NT2/D1 (cell line): Measurements from ENCODE around the gene GDAP2.

Source experiments
- DNase-seq: peaks from one replicate; pipeline ENCODE4 v3.0.0-alpha.2; 2011; ENCODE audit warnings: low read depth, low spot score
- H3K27me3 ChIP-seq: 2 replicates; pipeline ENCODE4 v1.6.0; 2011; ENCODE audit warnings: mild to moderate bottlenecking; ENCODE audit not compliant: insufficient read length, insufficient read depth
- H3K36me3 ChIP-seq: 2 replicates; pipeline ENCODE4 v1.6.1; 2011; ENCODE audit warnings: mild to moderate bottlenecking, low read length, mixed read lengths; ENCODE audit not compliant: insufficient read depth, insufficient read length
- H3K4me1 ChIP-seq: 2 replicates; pipeline ENCODE4 v1.5.1; 2011; ENCODE audit not compliant: insufficient read depth, insufficient read length
- H3K4me3 ChIP-seq: 2 replicates; pipeline ENCODE4 v1.5.1; 2011; ENCODE audit warnings: low read depth; ENCODE audit not compliant: insufficient read length
- H3K9ac ChIP-seq: 2 replicates; pipeline ENCODE4 v1.6.0; 2011; ENCODE audit warnings: low read depth; ENCODE audit not compliant: insufficient read length
- H3K9me3 ChIP-seq: 2 replicates; pipeline ENCODE4 v1.5.1; 2011; ENCODE audit warnings: mild to moderate bottlenecking, low read length; ENCODE audit not compliant: insufficient read depth
- SUZ12 ChIP-seq: IDR thresholded peaks from 2 replicates; pipeline ENCODE4 v1.6.1; 2011; ENCODE audit not compliant: insufficient read length, insufficient read depth; ENCODE audit errors: extremely low read depth
- YY1 ChIP-seq: IDR thresholded peaks from 2 replicates; pipeline ENCODE4 v1.6.1; 2011; ENCODE audit not compliant: insufficient read length, insufficient read depth
- ZNF274 ChIP-seq: IDR thresholded peaks from 2 replicates; pipeline ENCODE4 v1.6.1; 2011; ENCODE audit warnings: mild to moderate bottlenecking, low read depth, low read length

Gene GDAP2

DNA sequence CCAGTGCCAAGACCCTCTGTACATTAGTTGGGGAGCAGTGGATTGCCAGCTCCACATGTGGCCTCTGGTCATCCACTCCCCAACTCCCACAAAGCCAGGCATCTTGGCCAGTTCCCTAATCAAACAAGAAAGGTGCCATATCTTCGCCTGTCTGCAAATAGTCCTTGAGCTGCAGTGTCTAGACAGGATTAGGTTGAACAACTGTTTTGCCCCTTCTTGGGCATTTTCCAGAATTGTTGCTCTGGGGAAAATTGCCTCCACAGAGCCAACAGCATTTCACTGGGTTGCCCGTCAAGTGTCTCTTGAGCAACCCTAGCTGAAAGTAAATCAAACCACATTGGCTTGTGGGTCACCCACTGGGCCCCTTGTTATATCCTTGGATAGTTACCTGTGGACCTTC is 109.3 kb downstream of the GDAP2 start:
- Histone ChIP-seq H3K4me3 (no peak overlapping the region), H3K9me3 (peaks cover 12% of the 10 kb centered on the region; the same call in 1 of the 2 replicates), H3K9ac (no peak overlapping the region), H3K4me1 (no peaks in the 10 kb centered on the region), H3K27me3 (no peaks in the 10 kb centered on the region), H3K36me3 (no peaks in the 10 kb centered on the region)
- TF ChIP-seq ZNF274 (no peak), SUZ12 (no peak), YY1 (no peak)
- DNase-seq: no peak

DNA sequence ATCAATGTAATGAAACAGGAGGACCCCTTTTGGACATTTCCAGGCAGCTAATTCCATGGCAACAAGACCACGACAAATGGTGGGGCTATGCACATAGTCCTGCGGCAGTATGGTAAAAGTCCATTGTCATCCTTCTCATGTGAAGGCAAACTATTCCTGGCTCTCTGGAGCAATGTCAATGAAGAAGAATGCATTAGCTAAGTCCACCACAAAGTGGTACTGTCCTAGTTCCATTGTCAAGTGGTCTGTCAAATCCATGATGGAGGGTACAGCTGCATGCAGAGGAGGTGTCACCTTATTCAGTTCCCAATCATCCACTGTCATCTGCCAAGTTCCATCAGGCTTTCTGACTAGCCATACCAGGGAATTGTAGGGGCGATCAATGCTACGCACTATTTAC is 110.1 kb downstream of the GDAP2 start:
- H3K9ac ChIP-seq: no peak overlapping the region
- H3K4me3 ChIP-seq: no peak overlapping the region
- no peak for DNase-seq
- H3K4me1 ChIP-seq: no peaks in the 10 kb centered on the region
- no peak for TF ChIP-seq YY1
- TF ChIP-seq SUZ12: no peak
- TF ChIP-seq ZNF274: no peak
- H3K27me3 ChIP-seq: no peaks in the 10 kb centered on the region
- H3K9me3 ChIP-seq: peaks cover 12% of the 10 kb centered on the region; the same call in 1 of the 2 replicates
- H3K36me3 ChIP-seq: no peaks in the 10 kb centered on the region

DNA sequence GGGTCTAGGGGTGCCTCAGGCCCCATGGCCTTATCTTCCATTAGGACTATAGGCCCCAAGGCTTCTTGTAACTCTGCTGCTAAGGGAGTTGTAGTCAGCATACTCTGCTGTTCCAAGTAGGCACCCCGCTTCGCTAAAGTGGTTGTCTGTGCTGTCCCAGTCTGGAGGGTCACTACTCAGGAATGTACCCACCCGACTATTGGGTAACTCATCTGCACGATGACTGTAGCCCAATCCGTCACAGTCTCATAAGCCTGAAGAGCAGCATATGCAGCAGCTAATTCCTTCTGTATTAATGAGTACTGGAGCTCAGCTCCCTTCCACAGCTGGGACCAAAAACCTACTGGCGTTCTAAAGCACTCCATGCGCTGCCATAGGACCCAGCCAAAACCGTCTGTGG is 111.0 kb downstream of the GDAP2 start:
- Histone ChIP-seq H3K27me3 (no peaks in the 10 kb centered on the region), H3K36me3 (no peaks in the 10 kb centered on the region), H3K4me3 (no peak overlapping the region), H3K4me1 (no peaks in the 10 kb centered on the region), H3K9ac (no peak overlapping the region), H3K9me3 (peaks cover 12% of the 10 kb centered on the region; the same call in 1 of the 2 replicates)
- no peak for DNase-seq
- no peak for TF ChIP-seq SUZ12
- TF ChIP-seq YY1: no peak
- no peak for TF ChIP-seq ZNF274

DNA sequence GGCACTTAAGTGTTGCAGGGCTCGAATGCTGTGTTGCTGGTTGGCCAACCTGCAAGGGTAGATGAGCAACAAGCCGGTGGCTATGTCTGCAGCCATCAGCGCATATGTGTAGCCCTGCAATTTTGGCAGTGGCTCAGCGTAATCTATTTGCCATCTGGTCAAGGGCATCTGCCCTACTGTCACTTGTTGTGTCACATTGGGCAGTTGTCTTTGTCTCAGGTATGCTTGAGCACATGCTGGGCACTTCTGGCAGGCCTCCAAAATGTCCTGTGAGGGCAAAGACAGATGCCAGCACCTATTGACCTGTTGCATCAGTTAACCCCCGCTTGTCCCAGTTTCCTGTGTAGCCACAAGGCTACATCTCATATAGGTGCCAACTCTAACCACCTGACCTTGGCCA is 111.8 kb downstream of the GDAP2 start:
- H3K9me3 ChIP-seq: peaks cover 12% of the 10 kb centered on the region; the same call in 1 of the 2 replicates
- no peak overlapping the region for H3K9ac ChIP-seq
- TF ChIP-seq ZNF274: no peak
- no peak for TF ChIP-seq SUZ12
- TF ChIP-seq YY1: no peak
- H3K36me3 ChIP-seq: no peaks in the 10 kb centered on the region
- no peaks in the 10 kb centered on the region for H3K4me1 ChIP-seq
- H3K27me3 ChIP-seq: no peaks in the 10 kb centered on the region
- no peak for DNase-seq
- no peak overlapping the region for H3K4me3 ChIP-seq

DNA sequence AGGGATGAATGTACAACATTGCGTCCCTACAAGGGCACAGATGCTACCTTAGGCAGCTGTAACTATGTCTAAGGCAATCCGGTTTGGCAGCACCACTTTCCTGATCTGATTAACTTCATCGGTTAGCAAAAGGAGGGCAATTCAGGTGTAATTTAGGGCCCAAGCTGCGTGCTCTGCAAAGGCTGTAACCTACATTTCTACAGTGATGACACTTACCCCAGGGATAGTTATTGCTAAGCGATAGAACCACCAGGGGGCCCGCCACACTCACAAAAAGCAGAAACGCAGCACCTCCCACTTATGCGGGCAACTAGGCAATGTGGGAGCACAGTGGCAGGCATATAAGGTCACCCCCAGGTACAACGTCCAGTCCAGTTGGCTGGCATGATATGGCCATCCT is 113.5 kb downstream of the GDAP2 start:
- TF ChIP-seq SUZ12 (no peak), YY1 (no peak), ZNF274 (no peak)
- H3K36me3 ChIP-seq: no peaks in the 10 kb centered on the region
- no peaks in the 10 kb centered on the region for H3K27me3 ChIP-seq
- H3K4me3 ChIP-seq: no peak overlapping the region
- no peaks in the 10 kb centered on the region for H3K4me1 ChIP-seq
- no peak overlapping the region for H3K9ac ChIP-seq
- H3K9me3 ChIP-seq: no peaks in the 10 kb centered on the region
- no peak for DNase-seq

DNA sequence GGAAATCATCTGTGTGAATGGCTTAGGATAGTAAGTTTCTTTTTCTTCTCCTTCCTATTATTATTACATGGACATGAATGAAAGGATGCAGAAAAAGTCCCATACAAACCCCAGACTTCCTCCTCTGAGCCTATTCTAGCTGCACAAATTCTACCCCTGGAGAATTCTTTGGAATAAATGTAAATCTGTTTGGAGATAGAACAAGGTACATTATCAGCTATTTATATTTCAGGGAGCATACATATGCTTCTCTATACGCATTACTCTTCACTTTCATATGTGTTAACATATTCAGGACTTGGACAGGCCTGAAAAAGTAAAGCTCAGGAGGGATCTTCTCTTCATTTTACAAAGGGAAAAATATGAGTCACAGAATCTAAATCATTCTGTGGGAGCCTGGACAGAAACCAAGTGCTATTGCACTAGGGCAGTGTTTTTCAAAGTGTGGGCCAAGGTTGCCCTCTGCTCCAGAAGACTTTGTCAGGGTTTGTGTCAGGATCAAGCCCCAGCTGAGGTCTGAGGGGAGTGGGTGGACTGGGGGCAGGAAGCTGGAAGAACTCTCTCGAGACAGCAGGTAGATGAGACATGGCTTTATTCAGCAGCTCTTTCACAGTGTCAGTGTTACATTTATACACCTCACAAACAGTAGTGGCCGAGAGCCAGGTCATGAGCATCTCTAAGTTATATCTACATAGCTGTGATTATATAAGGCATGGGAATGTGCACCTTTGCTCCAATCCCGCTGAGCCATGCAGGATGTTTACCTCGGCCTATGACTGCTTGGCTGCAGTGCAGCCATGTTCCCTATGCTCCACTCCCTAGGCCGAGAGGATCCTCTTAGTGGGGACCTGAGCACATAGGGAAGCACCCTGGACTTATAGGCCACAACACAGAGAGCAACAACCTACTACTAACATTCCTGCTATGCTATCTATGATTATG is 114.3 kb downstream of the GDAP2 start:
- Histone ChIP-seq H3K4me1 (no peaks in the 10 kb centered on the region), H3K9me3 (no peaks in the 10 kb centered on the region), H3K4me3 (no peak overlapping the region), H3K36me3 (no peaks in the 10 kb centered on the region), H3K9ac (no peak overlapping the region), H3K27me3 (no peaks in the 10 kb centered on the region)
- no peak for DNase-seq
- TF ChIP-seq YY1: no peak
- no peak for TF ChIP-seq SUZ12
- TF ChIP-seq ZNF274: no peak
